Adipocyte (in vitro differentiated cells): Measurements from ENCODE around the gene RHBDF2.
"Not testable (repeated sequence)": the region's sequence is repeated elsewhere in the genome, so short reads cannot be mapped to it uniquely, and the experiment has no call there.

Source experiments
- DNase-seq: peaks from one replicate; pipeline ENCODE4 v3.0.0-alpha.2; 2015; ENCODE audit warnings: low read depth
- H3K27me3 ChIP-seq: replicated peaks from 2 replicates; pipeline ENCODE4 v1.7.0; 2013; ENCODE audit warnings: mild to moderate bottlenecking, low read length, moderate library complexity; ENCODE audit not compliant: control insufficient read depth, insufficient read depth
- H3K36me3 ChIP-seq: 2 replicates; pipeline ENCODE4 v1.7.0; 2013; ENCODE audit warnings: low read length, mild to moderate bottlenecking, moderate library complexity; ENCODE audit not compliant: control insufficient read depth, insufficient read depth, severe bottlenecking
- H3K4me1 ChIP-seq: 2 replicates; pipeline ENCODE4 v1.7.0; 2013; ENCODE audit warnings: mild to moderate bottlenecking, low read length, moderate library complexity; ENCODE audit not compliant: control insufficient read depth, insufficient read depth
- H3K4me3 ChIP-seq: 2 replicates; pipeline ENCODE4 v1.7.0; 2013; ENCODE audit warnings: mild to moderate bottlenecking, low read length, moderate library complexity
- H3K9ac ChIP-seq: 2 replicates; pipeline ENCODE4 v1.7.0; 2013; ENCODE audit warnings: mild to moderate bottlenecking, low read length, moderate library complexity
- H3K9me3 ChIP-seq: 2 replicates; pipeline ENCODE4 v1.7.0; 2013; ENCODE audit warnings: mild to moderate bottlenecking, low read length, moderate library complexity; ENCODE audit not compliant: control insufficient read depth

Gene RHBDF2

GRCh38 chr17:76536511-76537287 lies 35.5 kb upstream of the RHBDF2 start:
- Histone ChIP-seq H3K36me3 (no peaks in the 10 kb centered on the region), H3K9me3 (no peaks in the 10 kb centered on the region), H3K4me1 (peaks cover 55% of the 10 kb centered on the region), H3K27me3 (no peaks in the 10 kb centered on the region), H3K4me3 (peak overlapping the region; percentile 79), H3K9ac (peak overlapping the region; percentile 84)
- DNase-seq, result no peak

- peak overlapping the region; percentile 79 for H3K4me3 ChIP-seq
- no peaks in the 10 kb centered on the region for H3K27me3 ChIP-seq
- no peak for DNase-seq
- peaks cover 57% of the 10 kb centered on the region for H3K4me1 ChIP-seq
- peak overlapping the region; percentile 84 for H3K9ac ChIP-seq
- no peaks in the 10 kb centered on the region for H3K36me3 ChIP-seq
- H3K9me3 ChIP-seq, result no peaks in the 10 kb centered on the region
Measured at GRCh38 chr17:76535788-76536510, 34.7 kb upstream of the RHBDF2 start.

GRCh38 chr17:76534831-76535732 lies 33.9 kb upstream of the RHBDF2 start:
- Histone ChIP-seq H3K36me3 (no peaks in the 10 kb centered on the region), H3K9me3 (no peaks in the 10 kb centered on the region), H3K9ac (peak overlapping the region; percentile 84), H3K4me1 (peaks cover 61% of the 10 kb centered on the region), H3K4me3 (peak overlapping the region; percentile 79), H3K27me3 (no peaks in the 10 kb centered on the region)
- no peak for DNase-seq

GRCh38 chr17:76533640-76534359 lies 32.6 kb upstream of the RHBDF2 start:
- H3K4me1 ChIP-seq, result peaks cover 65% of the 10 kb centered on the region
- H3K4me3 ChIP-seq, DNase-seq: not testable (repeated sequence)

GRCh38 chr17:76532072-76532651 lies 30.9 kb upstream of the RHBDF2 start:
- peaks cover 76% of the 10 kb centered on the region for H3K4me1 ChIP-seq

More at GRCh38 chr17:76533640-76534359, 32.6 kb upstream of the RHBDF2 start:
- H3K9me3 ChIP-seq, H3K27me3 ChIP-seq, H3K36me3 ChIP-seq, H3K9ac ChIP-seq: not testable (repeated sequence)

GRCh38 chr17:76531486-76532038 lies 30.3 kb upstream of the RHBDF2 start:
- Histone ChIP-seq H3K9me3 (no peaks in the 10 kb centered on the region), H3K9ac (peak overlapping the region; percentile 85), H3K36me3 (no peaks in the 10 kb centered on the region), H3K4me1 (peaks cover 72% of the 10 kb centered on the region), H3K4me3 (no peak overlapping the region), H3K27me3 (no peaks in the 10 kb centered on the region)
- no peak for DNase-seq

More at GRCh38 chr17:76532072-76532651, 30.9 kb upstream of the RHBDF2 start:
- H3K27me3 ChIP-seq, result no peaks in the 10 kb centered on the region
- peak overlapping the region; percentile 85 for H3K9ac ChIP-seq
- H3K36me3 ChIP-seq, result no peaks in the 10 kb centered on the region
- H3K9me3 ChIP-seq, result no peaks in the 10 kb centered on the region
- DNase-seq, result no peak
- no peak overlapping the region for H3K4me3 ChIP-seq

GRCh38 chr17:76530811-76531485 lies 29.7 kb upstream of the RHBDF2 start:
- H3K4me3 ChIP-seq, result peak overlapping the region; percentile 57

GRCh38 chr17:76530095-76530723 lies 29.0 kb upstream of the RHBDF2 start:
- Histone ChIP-seq H3K4me1 (peaks cover 60% of the 10 kb centered on the region), H3K36me3 (no peaks in the 10 kb centered on the region)
- no peak for DNase-seq

More at GRCh38 chr17:76530811-76531485, 29.7 kb upstream of the RHBDF2 start:
- Histone ChIP-seq H3K9ac (peak overlapping the region; percentile 85), H3K9me3 (no peaks in the 10 kb centered on the region), H3K36me3 (no peaks in the 10 kb centered on the region), H3K27me3 (no peaks in the 10 kb centered on the region), H3K4me1 (peaks cover 66% of the 10 kb centered on the region)
- no peak for DNase-seq

GRCh38 chr17:76529224-76530094 lies 28.2 kb upstream of the RHBDF2 start:
- Histone ChIP-seq H3K27me3 (no peaks in the 10 kb centered on the region), H3K9ac (peak overlapping the region; percentile 85), H3K4me1 (peaks cover 60% of the 10 kb centered on the region), H3K4me3 (peak overlapping the region; percentile 57), H3K9me3 (no peaks in the 10 kb centered on the region), H3K36me3 (no peaks in the 10 kb centered on the region)
- peak; percentile 92 for DNase-seq

More at GRCh38 chr17:76530095-76530723, 29.0 kb upstream of the RHBDF2 start:
- H3K9ac ChIP-seq, result peak overlapping the region; percentile 85
- no peaks in the 10 kb centered on the region for H3K27me3 ChIP-seq
- no peaks in the 10 kb centered on the region for H3K9me3 ChIP-seq
- peak overlapping the region; percentile 57 for H3K4me3 ChIP-seq
